Measurements from ENCODE around the gene BRD1.

- TF ChIP-seq CTCF (IDR thresholded peaks at IDR 0.05 in 2 of 3, conservative IDR thresholded peaks at IDR 0.05 in 1 of 3; ENCODE audit: borderline replicate concordance in 1 of 3, insufficient read depth in 1 of 3, low read depth in 2 of 3, low read length in 2 of 3) (no peak), POLR2A (IDR thresholded peaks at IDR 0.05; ENCODE audit: borderline replicate concordance, extremely low read depth, insufficient read depth, insufficient read length) (no peak), POLR2AphosphoS5 (IDR thresholded peaks at IDR 0.05; ENCODE audit: low read depth, low read length) (no peak), ATF3 (IDR thresholded peaks at IDR 0.05) (no peak), SIN3A (IDR thresholded peaks at IDR 0.05; ENCODE audit: low read depth) (no peak), REST (IDR thresholded peaks at IDR 0.05; ENCODE audit: low read depth) (no peak), ZFX (IDR thresholded peaks at IDR 0.05) (no peak), TCF7L2 (IDR thresholded peaks at IDR 0.05; ENCODE audit: borderline replicate concordance, extremely low read depth, insufficient read depth, insufficient read length) (no peak), FOSL1 (IDR thresholded peaks at IDR 0.05; ENCODE audit: low read depth) (no peak)
Observed at GRCh38 chr22:49727191-49727880, 100.3 kb downstream of the BRD1 start.
